ENCODE results near the gene ACER2.
A peak's percentile ranks its signal among the peaks of the same experiment; 100 is the strongest.
"Not testable (repeated sequence)": the region's sequence is repeated elsewhere in the genome, so short reads cannot be mapped to it uniquely, and the experiment has no call there.

ACER2 gene

DNA sequence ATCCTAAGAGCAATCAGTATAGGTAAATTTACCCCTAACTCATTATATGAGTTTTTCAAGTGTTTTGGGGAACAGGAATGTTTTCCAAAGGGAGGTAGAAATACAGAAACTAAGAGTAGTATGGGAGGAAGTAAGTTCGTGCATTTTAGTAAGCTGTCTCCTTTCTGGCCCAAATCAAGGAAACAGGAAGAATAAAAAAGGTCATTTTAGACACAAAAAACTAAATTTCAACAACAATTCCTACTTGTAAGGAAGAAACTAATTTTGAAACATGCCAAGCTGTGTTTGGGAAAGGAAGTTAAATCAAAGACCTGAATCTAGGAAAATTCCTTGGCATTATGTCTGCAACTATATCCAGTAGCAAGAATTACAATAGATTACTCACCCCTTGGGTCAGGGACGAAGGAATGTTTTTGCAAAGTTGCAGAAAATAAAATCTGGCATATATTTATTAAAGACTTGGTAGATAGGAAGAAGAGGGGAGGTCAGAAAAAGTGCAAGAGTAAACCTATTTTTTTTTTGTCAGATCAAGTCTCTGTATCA lies 22.2 kb upstream of the ACER2 start:
- no peak for DNase-seq (ENCODE audit: low read depth)
- TF ChIP-seq, protein P1, sequence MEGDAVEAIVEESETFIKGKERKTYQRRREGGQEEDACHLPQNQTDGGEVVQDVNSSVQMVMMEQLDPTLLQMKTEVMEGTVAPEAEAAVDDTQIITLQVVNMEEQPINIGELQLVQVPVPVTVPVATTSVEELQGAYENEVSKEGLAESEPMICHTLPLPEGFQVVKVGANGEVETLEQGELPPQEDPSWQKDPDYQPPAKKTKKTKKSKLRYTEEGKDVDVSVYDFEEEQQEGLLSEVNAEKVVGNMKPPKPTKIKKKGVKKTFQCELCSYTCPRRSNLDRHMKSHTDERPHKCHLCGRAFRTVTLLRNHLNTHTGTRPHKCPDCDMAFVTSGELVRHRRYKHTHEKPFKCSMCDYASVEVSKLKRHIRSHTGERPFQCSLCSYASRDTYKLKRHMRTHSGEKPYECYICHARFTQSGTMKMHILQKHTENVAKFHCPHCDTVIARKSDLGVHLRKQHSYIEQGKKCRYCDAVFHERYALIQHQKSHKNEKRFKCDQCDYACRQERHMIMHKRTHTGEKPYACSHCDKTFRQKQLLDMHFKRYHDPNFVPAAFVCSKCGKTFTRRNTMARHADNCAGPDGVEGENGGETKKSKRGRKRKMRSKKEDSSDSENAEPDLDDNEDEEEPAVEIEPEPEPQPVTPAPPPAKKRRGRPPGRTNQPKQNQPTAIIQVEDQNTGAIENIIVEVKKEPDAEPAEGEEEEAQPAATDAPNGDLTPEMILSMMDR (conservative IDR thresholded peaks at IDR 0.05; ENCODE audit: low read depth, low read length): no peak
- no peak overlapping the region for H3K4me3 ChIP-seq (ENCODE audit: low read length)

DNA sequence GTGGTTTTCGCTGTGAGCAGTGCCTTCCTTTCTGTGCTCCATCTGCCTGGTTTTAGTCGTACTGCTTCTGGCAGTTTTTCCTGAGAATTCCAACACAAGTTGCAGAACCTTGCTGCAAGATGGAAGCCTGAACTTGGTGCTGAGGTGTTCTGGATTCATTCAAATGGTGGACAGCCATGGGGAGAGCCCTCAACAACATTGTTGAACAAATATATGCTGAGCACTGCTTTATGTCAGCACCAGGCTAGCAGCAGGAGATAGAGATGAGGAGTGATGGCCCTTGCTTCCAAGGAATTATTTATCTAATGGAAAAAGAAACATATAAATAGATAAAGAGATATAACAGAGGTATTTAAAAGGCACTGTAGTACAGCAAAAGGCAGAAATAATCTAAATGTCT lies 21.5 kb upstream of the ACER2 start:
- TF ChIP-seq, protein P1 (conservative IDR thresholded peaks at IDR 0.05; ENCODE audit: low read depth, low read length): no peak
- no peak for DNase-seq (ENCODE audit: low read depth)

GRCh38 chr9:19389539-19389938 lies 19.3 kb upstream of the ACER2 start:
- H3K4me3 ChIP-seq (ENCODE audit: low read length); DNase-seq (ENCODE audit: low read depth): not testable (repeated sequence)

More for the DNA sequence above, 21.5 kb upstream of the ACER2 start:
- H3K4me3 ChIP-seq (ENCODE audit: low read length): no peak overlapping the region

DNA sequence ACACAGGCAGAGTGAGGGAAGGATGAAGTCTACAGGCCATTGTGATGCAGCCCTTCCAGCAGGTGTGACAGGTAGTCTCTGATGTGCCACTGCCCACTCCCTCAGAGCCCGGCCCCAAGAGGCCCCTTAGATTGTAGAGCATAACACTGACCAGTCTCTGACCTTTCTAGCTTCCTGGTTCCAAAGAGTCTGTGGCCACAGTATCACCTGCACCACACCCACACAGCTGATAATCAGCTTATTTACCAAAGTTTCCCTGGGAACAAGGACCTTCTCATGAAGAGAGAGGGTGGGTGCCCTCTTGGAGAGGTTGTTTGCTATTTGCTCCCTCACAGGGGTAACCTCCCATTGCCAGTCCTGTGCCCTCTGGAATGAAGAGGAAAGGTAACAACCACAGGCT lies 11.0 kb upstream of the ACER2 start:
- TF ChIP-seq, protein P1 (conservative IDR thresholded peaks at IDR 0.05; ENCODE audit: low read depth, low read length): no peak
- no peak for DNase-seq (ENCODE audit: low read depth)
- no peak overlapping the region for H3K4me3 ChIP-seq (ENCODE audit: low read length)

DNA sequence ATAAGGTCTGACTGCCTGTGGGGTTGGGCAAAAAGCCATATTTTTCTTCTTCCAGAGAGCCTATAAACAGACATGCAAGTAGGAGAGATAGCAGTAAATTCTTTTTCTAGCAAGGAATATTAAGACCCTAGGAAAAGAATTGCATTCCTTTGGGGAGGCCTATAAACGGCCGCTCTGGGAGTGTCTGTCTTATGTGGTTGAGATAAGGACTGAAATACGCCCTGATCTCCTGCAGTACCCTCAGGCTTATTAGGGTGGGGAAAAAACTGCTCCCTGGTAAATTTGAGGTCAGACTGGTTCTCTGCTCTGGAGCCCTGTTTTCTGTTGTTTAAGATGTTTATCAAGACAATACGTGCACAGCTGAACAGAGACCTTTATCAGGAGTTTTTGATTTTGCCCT lies 5.6 kb upstream of the ACER2 start:
- DNase-seq (ENCODE audit: low read depth); H3K4me3 ChIP-seq (ENCODE audit: low read length): not testable (repeated sequence)

DNA sequence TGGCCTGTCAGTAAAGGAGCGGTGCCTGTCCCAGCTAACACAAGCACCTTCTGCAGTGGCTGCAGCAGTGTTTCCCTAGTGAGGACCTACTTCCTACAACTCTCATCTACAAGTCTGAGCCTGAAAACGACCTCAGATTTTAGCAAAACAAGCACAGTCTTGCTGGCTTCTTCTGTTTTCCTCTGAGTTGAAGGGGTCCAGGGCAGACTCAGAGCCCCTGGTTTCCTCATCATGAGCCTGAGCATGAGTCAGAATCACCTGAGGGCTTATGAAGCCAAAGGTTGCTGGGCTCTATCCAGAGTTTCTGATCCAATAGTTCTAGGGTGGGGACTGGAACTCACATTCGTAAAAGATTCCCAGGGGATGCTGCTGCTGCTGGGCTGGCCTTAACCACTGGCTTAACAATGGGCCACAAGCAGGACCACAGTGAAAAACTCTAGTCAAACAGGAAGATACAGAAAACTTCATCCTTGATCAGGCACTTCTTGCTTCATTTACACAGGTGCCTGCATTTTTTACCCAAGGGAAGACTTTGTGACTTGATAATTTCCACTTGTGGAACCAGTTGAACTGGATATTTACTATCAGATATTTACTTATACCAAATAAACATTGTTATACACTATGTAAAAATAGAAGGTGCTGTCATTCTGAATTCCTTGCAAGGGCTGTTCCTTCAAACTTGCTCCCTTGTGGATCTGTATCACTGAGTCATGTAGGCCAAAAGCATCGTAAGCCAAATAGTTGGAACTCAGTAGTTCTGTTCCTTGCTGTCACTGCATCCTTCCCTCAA lies 4.3 kb upstream of the ACER2 start:
- no peak for DNase-seq (ENCODE audit: low read depth)
- no peak overlapping the region for H3K4me3 ChIP-seq (ENCODE audit: low read length)
- TF ChIP-seq, protein P1 (conservative IDR thresholded peaks at IDR 0.05; ENCODE audit: low read depth, low read length): no peak

- no peak overlapping the region for H3K4me3 ChIP-seq (ENCODE audit: low read length)
- DNase-seq (ENCODE audit: low read depth): no peak
- TF ChIP-seq, protein P1 (conservative IDR thresholded peaks at IDR 0.05; ENCODE audit: low read depth, low read length): no peak
These were observed 3.0 kb upstream of the ACER2 start for GRCh38 chr9:19405771-19406170.

DNA sequence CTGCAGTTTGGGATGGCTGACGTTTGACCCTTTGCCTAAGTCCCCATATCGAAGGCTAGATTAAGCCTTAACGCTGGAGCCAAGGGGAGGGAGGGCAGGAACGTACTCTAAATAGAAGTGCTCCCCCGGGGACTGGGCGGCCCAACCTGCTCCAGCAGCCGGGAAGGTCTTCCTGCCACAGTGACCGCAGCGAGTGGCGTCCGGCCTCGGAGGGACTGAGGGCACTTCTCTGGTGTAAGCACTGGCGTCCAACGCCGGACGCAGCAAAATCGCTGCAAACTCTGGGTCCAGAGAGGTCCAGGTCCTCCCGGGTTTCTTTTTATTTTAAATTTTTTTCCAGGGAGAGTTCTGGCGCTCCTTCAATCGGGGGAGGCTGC lies 505 bp upstream of the ACER2 start:
- TF ChIP-seq, protein P1 (conservative IDR thresholded peaks at IDR 0.05; ENCODE audit: low read depth, low read length): no peak
- DNase-seq (ENCODE audit: low read depth): no peak

More for the DNA sequence above, 505 bp upstream of the ACER2 start:
- peak overlapping the region; percentile 79 for H3K4me3 ChIP-seq (ENCODE audit: low read length)

Data from retinal pigment epithelial cell (primary cell).